Esophagus squamous epithelium (tissue), 4 donors: ENCODE measurements around the gene LACC1.

Experiments used
- CTCF ChIP-seq, 6 experiments: fragments of 450-650 bp in 4 of 6; fragments of 200-600 bp in 2 of 6; sonication (generic) in 2 of 6; IDR thresholded peaks; one replicate each; pipeline ENCODE4 v1.5.1; 2016 to 2019; ENCODE audit warnings: antibody characterized with exemption in 6 of 6, mild to moderate bottlenecking in 4 of 6, moderate library complexity in 4 of 6
- POLR2A ChIP-seq, 4 donors: fragments of 450-650 bp; IDR thresholded peaks; one replicate each; pipeline ENCODE4 v1.6.1; 2017; ENCODE audit warnings: antibody characterized with exemption in 4 of 4, mild to moderate bottlenecking in 4 of 4, moderate library complexity in 3 of 4

GRCh38 chr13:43884222-43884621, 4.5 kb downstream of the LACC1 start:
- TF ChIP-seq POLR2A (IDR thresholded peaks at IDR 0.05) = no peak
- no peak for TF ChIP-seq CTCF (IDR thresholded peaks at IDR 0.05)
